Amygdala (tissue), 56 donors: ENCODE data around the gene SYNJ1.

Source experiments
- DNase-seq, 56 donors: peaks; one replicate each; lab custom pipeline; 2025; lab: John Stamatoyannopoulos, UW

The SYNJ1 gene

GRCh38 chr21:32587651-32588050 is 140.2 kb downstream of the SYNJ1 start:
- no peak for DNase-seq

- no peak for DNase-seq
These were observed 140.7 kb downstream of the SYNJ1 start for GRCh38 chr21:32587120-32587519.

GRCh38 chr21:32585970-32586369 is 141.8 kb downstream of the SYNJ1 start:
- no peak for DNase-seq

GRCh38 chr21:32585042-32585710 is 142.6 kb downstream of the SYNJ1 start, which contains the start of gene TCP10L:
TCP10L (minus strand) TSS chr21:32585523; CDS start chr21:32584304, 1,219 bp downstream.
- no peak for DNase-seq

- DNase-seq = no peak
These were observed 143.3 kb downstream of the SYNJ1 start for GRCh38 chr21:32584472-32584871.

GRCh38 chr21:32581732-32582131 is 146.1 kb downstream of the SYNJ1 start:
- no peak for DNase-seq

GRCh38 chr21:32580949-32581348 is 146.9 kb downstream of the SYNJ1 start:
- DNase-seq = no peak
